ENCODE measurements around the gene GPR18.

DNA sequence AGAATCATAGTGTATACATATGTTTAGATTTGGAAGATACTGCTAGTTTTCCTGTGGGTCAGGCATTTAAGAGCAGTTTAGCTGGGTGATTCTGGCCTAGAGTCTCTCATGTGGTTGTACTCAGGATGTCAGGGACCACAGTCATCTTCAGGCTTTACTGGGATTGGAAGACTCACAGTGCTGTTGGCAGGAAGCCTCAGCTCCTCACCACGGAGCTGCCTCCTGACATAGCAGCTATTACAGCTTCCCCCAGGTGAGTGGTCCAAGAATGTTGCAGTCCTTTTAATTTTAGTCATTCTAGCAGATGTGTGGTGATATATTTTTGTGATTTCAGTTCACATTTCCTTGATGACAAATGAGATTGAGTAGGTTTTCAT, 16.9 kb upstream of the GPR18 start:
- TF ChIP-seq, protein P1, sequence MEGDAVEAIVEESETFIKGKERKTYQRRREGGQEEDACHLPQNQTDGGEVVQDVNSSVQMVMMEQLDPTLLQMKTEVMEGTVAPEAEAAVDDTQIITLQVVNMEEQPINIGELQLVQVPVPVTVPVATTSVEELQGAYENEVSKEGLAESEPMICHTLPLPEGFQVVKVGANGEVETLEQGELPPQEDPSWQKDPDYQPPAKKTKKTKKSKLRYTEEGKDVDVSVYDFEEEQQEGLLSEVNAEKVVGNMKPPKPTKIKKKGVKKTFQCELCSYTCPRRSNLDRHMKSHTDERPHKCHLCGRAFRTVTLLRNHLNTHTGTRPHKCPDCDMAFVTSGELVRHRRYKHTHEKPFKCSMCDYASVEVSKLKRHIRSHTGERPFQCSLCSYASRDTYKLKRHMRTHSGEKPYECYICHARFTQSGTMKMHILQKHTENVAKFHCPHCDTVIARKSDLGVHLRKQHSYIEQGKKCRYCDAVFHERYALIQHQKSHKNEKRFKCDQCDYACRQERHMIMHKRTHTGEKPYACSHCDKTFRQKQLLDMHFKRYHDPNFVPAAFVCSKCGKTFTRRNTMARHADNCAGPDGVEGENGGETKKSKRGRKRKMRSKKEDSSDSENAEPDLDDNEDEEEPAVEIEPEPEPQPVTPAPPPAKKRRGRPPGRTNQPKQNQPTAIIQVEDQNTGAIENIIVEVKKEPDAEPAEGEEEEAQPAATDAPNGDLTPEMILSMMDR (IDR thresholded peaks at IDR 0.05) = no peak
- TF ChIP-seq POLR2A (IDR thresholded peaks at IDR 0.05) = no peak
